GM20000 (cell line): ENCODE data around the gene DUOX2.
"Not testable (repeated sequence)": the region's sequence is repeated elsewhere in the genome, so short reads cannot be mapped to it uniquely, and the experiment has no call there.

Experiments
- DNase-seq: peaks from one replicate; pipeline ENCODE4 v3.0.0; 2012; ENCODE audit warnings: low spot score
- TF ChIP-seq, protein P1 (sequence below): IDR thresholded peaks from 2 replicates; pipeline ENCODE4 v1.5.1; 2012; ENCODE audit warnings: mild to moderate bottlenecking, control low read depth; ENCODE audit errors: extremely low read depth, missing control alignments

The DUOX2 gene

DNA sequence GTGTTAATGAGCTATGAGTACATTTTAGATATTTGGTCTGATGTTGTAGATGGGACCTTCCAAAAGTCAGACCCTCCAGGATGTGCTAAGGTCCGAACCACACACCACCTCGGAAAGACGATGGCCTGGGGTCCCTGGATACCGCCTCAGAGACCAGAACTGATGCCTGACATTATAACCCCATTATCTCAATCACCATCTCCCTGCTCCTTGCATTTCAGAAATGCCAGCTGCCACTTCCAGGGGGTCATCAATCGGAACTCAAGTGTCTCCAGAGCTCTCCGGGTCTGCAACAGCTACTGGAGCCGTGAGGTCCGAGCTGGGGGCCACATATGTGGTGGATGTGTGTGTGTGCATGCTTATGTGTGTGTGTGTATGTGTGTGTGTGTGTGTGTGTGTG lies 23.7 kb upstream of the DUOX2 start:
- TF ChIP-seq, protein P1, sequence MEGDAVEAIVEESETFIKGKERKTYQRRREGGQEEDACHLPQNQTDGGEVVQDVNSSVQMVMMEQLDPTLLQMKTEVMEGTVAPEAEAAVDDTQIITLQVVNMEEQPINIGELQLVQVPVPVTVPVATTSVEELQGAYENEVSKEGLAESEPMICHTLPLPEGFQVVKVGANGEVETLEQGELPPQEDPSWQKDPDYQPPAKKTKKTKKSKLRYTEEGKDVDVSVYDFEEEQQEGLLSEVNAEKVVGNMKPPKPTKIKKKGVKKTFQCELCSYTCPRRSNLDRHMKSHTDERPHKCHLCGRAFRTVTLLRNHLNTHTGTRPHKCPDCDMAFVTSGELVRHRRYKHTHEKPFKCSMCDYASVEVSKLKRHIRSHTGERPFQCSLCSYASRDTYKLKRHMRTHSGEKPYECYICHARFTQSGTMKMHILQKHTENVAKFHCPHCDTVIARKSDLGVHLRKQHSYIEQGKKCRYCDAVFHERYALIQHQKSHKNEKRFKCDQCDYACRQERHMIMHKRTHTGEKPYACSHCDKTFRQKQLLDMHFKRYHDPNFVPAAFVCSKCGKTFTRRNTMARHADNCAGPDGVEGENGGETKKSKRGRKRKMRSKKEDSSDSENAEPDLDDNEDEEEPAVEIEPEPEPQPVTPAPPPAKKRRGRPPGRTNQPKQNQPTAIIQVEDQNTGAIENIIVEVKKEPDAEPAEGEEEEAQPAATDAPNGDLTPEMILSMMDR: no peak

DNA sequence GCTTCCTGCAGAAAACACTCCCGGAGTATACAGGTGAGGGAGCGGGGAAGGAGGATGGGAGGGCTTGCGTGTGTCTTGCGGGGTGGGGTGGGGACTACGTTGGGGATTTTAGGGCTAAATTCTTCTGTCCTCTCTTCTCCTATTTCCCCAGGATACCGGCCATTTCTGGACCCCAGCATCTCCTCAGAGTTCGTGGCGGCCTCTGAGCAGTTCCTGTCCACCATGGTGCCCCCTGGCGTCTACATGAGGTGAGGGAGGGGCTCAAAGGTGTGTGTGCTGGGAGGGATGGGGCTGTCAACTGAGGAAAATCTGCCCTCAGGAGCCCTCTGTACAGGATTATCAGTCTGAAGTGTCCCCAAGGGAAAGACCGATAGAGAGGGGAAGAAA lies 22.4 kb upstream of the DUOX2 start:
- TF ChIP-seq, protein P1: peak; percentile 35
- DNase-seq: no peak

More for the DNA sequence above, 23.7 kb upstream of the DUOX2 start:
- no peak for DNase-seq

- not testable (repeated sequence) for DNase-seq
These were observed 21.9 kb upstream of the DUOX2 start for GRCh38 chr15:45135705-45136377.

DNA sequence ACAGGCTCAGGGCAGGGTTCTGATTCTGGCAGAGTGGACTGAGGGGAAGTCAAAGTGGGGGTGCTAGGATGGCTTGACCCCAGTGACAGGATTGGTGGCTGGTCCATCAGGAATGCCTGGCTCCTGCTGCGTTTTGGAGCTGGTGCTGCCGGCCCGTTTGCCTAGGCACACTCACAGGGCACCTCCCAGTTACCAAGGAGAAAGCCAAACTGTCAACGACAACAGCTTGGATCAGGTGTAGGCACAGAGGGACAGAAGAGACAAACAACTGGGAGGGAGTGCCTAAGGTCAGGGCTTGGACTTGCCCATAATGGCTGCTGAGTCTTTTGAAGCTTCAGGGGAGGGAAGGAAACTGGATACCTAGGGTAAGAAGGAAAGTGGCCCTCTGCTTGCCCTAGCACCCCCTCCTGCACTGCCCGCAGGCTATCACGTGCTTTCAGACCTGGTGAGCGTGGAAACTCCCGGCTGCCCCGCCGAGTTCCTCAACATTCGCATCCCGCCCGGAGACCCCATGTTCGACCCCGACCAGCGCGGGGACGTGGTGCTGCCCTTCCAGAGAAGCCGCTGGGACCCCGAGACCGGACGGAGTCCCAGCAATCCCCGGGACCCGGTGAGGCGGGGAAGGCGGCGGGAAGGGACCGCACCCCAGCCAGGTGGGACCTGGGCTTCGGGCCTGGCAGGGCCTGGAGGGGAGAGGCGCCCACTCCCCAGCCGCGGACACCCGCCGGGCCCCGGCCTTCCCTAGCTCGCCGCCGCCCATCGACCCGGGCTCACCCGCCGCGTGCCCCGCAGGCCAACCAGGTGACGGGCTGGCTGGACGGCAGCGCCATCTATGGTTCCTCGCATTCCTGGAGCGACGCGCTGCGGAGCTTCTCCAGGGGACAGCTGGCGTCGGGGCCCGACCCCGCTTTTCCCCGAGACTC lies 21.0 kb upstream of the DUOX2 start:
- TF ChIP-seq, protein P1: no peak
- no peak for DNase-seq

- DNase-seq: no peak
- TF ChIP-seq, protein P1: no peak
These were observed 20.1 kb upstream of the DUOX2 start for GRCh38 chr15:45134046-45134445.

GRCh38 chr15:45133561-45133920 lies 19.6 kb upstream of the DUOX2 start:
- TF ChIP-seq, protein P1: no peak
- DNase-seq: no peak

DNA sequence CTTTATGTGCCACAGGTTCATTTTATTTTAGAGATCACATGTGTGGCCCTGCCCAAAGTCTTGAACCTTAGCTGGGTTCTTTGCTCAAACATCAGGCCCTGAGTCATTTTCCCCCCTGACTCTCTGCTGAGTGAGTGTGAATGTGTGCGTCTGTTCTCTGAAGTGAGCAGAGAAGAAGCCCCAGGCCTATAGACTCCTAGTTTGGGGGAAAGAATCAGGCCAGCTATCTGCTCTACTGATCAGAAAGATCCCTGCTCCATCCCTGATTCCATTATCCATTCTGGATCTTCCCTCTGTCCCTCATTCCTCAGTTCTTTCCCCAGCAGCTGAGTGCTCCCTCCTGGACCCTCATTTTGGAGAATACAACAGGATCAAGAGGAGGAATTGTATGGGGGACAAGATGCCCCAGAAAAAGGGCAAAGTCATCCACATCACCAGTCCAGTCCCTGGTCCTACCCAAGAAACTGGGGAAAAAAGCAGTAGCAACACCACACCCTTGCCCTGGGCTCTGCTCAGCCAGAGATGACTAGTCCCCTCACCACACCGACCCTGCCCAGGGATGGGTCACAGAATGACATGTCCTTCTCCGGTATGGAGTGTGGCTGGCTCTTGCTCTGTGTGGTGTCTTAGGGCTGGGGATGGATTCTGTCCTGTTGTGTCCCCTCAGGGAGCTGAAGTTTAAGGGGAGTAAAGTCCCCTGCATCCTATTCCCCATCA lies 19.0 kb upstream of the DUOX2 start:
- TF ChIP-seq, protein P1: no peak
- no peak for DNase-seq
